GM18508 (cell line): ENCODE data around the gene SRCIN1.

Source experiments
- ATAC-seq: cut with Tn5 transposase; IDR thresholded peaks from one replicate; pipeline ENCODE4 v1.9.1; 2021; ENCODE audit warnings: moderate number of reproducible peaks; ENCODE audit not compliant: insufficient read depth, unreplicated experiment

Gene SRCIN1

DNA sequence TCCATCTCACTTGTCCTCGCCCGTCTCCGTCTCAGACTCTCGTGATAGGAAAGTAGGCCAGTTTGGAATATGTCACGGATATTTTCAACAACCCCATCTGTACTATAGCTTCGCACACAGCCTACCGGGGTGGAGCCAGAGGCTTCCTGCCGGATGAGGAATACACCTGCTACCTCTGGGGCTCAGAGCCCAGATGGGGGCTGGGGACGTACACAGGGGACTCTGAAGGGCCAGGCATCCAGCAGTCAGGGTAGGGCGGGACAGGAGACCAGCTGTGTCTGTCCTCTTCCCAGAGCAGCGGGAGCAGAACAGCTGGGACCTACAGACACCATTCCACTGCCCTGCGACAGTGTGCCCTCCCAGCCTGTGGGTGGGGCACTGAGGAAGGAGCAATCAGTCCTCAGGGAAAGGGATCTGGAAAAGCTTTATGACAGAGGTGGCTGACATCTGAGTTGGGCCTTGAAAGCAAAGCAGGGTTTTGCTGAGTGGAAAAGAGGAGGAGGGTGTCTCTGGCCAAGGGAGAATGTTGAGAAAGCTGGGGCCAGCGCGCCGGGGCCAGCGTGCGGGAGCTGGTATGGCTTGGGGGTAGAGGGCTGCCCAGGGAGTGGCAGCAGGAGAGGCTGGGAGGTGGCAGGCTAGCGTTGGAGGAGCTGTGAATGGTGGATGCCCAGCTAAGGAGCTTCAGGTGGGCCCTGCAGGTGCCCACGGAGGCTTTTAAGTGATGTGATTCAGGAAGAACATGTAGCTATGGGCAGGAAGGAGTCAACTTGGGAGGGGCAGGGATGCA lies 11.5 kb upstream of the SRCIN1 start:
- ATAC-seq: no peak

DNA sequence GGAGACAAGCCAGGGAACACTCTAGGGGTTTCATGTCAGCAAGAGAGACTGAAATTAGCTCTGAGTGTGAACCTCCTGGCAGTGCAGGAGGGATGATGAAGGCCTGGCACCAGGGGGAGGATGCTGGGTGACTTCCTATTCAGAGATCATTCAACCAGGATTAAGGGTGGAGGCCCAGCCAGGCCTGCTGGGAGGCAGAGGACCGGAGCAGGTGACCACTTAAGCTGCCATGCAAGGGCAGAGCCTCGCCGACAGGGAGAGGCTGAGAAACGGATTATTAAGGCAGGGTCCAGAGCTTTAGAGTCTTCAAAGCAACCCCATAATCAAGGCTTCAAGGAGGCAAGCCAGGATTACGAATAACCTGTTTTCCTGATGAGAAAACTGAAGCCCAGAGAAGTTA lies 10.6 kb upstream of the SRCIN1 start:
- ATAC-seq: no peak

DNA sequence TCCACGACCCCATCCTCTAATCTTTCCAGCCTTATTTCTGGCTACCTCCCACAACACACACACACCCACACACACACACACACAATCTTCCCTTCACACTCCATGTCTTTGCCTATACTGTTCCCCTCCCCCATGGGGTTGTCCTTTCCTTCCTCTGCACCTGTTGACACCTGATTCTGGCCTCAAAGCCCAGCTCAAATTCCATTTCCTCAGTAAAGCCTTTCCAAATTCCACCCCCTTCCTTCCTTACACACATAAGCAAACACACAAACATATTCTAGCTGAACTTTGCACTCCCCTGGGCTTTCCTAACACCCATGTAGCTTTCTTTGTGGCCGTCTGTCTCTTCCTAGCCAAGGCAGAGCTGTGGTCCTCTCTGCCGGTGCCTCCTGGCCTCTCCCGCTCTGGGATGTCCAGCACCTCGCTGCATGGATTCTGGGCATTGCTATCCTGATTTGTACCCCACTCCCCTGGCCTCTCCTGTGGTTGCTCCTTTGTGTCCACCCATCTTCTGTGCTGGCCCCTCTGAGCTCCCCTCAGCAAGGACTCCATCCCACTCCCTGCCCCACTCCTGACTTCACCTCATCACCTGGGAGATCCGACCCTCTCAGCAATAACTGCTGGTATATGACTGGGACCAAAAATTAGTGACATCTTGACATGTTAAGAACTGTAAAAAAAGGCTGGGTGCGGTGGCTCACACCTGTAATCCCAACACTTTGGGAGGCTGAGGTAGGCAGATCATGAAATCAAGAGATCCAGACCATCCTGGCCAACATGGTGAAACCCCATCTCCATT lies 8.4 kb upstream of the SRCIN1 start:
- no peak for ATAC-seq

DNA sequence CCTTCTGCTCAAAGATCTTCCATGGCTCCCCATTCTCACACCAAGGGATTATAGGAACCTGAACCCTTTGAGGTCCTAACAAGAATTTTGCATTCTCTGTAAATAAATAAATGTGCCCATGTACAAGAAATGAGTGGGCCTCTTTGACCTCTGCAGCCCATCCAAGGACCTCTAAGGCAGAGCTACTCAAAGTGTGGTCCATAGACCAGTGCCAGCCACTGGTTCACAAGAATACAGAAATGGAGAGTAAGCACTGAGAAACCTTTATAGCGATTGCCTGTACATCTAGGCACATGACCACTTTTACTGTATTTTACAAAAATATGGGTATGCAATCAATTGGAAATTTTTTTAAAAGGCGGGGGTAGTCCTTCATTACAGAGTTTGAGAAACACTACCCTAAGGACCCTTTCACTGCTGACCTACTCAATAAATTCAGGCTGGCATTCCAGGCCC lies 7.8 kb upstream of the SRCIN1 start:
- no peak for ATAC-seq

DNA sequence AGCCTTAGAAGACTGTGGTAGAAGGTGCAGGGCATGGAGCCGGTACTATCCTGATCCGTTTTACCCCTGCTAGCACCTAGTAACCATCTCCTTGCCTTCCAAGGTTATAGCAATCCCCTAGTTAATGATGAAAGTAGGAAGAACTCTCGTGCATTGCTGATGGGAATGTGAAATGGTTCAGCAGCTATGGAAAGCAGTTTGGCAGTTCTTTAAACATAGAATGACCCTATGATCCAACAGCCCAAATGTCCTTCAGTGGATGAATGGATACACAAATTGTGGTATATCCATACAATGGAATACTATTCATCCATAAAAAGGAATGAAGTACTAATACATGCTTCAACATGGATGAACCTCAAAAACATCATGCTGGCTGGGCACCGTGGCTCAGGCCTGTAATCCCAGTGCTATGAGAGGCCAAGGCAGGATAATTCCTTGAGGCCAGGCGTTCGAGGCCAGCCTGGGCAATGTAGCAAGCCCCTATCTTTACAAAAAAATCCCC lies 6.2 kb upstream of the SRCIN1 start:
- ATAC-seq: no peak

DNA sequence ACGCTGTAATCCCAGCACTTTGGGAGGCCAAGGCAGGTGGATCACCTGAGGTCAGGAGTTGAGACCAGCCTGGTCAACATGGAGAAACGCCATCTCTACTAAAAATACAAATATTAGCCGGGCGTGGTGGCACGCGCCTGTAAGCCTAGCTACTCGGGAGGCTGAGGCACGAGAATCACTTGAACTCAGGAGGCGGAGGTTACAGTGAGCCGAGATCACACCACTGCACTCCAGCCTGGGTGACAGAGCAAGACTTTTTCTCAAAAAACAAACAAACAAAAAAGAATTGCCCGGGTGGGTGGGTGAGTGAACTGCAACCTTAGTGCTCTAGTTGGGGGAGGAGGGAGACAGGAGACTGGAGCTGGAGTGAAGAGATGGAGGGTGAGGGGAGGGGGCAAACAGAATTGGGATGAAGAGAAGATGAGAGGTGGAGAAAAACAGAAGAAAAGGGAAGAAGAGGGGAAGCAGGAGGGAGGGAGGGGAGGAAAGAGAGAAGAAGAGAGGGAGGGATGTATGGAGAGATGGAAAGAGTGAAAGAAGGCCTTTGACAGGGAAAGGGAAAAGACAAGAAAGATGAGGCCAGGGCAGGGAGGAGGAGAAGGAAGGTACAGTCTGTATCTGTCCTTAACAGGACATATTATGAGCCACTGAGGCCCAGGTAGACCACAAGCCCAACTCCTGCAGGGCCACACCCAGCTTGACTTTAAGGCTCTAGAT lies 5.5 kb upstream of the SRCIN1 start:
- no peak for ATAC-seq

DNA sequence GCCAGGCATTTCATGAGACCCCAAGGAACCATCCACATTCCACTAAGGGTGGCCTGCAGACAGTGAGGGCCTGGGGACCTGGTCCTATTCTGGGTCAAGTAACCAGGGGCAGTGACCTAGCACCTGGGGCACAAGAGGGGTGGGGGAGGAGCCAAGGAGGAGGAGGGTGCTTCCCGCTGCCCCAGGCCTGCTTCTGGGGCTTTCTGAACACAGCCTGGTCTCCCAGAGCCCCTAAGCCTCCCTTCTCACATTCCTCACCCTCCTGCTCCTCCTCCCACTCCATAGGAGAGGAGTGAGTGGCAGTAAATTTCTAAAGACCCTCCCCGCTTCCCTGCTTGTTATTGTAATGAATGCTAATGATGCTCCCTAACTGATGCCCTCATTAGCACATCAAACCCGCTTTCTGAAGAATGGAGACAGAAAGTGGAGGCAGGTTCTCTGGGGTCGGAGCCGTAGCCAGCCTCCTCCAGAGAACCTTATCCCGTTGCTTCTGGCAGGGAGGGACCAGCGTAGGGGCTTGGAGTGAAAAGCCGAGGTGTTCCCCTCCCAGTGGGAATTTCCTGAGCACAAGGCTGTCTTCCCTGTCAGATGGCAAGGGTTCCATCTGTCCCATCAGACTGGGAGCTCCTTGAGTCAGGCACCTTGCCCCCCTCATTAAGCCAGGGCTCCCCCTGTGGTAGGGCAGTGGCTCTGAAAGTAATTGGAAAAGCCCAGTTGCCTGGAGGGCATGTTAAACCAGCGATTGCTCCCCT lies 3.7 kb upstream of the SRCIN1 start:
- no peak for ATAC-seq

DNA sequence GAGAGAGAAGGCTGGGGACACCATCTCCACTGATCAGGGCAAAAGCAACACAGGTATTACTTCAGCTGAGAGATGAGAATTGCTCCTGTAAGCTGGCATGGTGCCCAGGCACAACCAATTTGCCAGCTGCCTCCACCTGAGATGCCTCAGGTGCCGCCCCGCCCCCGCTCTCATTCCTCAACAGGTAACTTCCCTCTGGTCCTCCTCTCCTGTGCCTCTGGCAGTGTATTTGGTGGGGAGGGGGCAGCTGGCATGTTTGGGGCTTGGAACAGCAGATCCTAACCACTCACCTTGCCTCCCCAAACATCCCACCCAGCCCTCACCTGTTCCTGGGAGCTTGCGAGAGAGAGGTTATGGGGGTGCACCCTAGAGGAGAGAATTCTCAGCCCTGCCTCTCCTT lies 2.9 kb upstream of the SRCIN1 start:
- ATAC-seq: no peak

DNA sequence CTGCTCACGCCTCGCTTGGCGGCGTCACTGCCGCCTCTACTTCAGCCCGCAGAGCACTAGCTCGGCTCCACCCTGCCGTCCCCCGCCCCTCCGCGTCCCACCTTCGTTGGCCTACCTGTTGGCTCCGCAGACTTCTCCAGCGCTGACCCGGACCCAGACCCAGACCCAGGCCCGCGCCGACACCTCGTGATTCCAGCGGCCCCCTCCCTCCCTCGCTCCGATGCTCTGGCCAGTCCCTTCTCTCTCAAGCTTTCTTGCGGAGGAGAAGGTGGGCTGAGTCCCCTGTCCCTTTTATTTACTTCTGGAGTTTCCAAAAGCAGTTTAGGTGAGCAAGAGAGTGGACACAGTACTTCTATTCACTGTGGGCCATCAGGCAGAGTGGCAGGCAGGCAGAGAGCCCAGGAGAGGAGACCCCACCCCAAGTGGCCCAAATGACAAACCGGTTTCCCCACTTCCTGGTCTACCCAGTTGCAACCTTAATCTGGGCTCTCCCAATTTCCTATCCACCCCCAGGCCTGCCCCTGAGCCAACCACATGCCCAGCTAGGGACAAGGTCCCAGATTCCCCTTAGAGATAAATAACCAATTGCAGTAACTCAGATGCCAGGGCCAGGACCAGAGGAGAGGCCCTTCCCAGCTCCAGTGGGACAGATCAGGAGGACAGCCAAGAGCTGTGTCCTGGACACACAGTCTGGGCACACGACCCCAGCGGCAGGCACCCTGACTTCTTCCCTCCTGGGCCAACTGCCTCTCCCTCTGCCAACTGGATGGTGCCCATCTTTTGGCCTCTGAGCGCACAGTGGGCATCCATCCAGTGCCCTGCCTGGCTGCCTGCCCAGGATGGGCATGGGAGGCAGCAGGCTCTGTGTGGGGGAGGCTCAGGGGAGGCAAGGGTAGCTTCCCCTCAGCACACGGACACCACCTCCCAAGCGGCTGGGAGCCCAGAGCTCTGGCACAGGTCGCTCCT lies 1.2 kb upstream of the SRCIN1 start:
- ATAC-seq: no peak

DNA sequence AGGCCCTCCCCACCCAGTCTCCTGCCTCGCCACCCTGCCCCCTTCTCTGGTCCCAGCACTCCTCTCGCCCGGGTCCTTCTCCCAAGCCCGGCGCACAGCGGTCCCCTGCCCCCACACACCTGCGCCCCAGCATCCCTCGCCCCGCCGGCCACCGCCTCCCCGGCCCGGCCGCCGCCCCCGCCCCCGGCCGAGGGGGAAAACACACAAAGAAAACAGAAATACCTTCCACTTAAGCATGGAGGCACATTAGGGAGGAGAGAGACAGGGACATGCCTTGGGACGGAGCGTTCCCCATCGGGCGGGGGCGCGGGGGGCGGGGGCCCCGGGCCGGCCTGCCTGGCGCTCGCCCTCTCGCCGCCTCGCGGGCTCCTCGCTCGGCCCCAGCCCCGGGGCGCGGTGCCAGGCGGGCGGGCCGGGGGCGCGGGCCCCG lies 326 bp downstream of the SRCIN1 start:
- no peak for ATAC-seq

DNA sequence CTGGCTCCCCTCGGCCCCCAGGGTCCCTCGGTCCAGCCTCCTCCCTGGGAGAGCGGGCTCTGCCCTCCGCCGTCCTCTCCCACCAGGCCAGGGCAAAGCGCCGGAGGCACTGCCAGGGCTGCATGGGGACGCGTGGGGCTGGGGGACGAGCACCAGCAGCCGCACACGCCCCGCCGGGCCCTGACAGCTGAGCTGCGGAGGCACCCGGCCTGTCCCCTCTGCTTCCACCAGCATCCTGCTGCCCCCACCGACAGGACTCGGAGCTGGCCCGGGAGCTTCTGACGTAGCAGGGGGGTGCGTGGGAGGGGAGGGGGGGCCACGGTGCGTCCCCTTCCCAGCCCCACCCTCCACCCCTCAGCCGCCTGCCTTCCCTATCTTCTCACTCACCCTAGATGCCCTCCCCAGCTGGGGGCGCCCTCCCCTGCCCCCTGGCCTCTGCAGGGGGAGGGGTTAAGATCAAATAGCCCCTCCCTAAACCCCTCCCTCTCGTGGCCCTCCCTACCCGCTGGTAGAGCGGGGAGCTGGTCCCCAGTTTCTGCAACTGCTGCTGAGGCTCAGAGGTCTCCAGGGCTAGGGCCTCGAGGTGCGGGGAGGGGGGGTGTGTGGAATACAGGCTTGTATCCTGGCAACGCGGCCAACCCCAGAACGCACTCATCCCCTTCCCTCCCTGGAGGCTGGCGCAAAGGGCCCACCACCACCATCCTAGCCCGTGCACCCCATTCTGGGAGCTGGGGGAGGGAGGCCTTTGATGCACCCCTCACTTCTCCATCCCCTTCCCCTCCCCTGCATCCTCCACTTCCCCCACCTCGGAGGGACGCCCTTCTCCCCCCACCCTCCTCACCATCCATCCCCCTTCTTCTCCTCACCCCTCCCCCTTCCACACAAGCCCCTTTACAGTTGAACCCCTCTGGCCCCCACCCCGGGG lies 1.0 kb downstream of the SRCIN1 start:
- ATAC-seq: no peak

DNA sequence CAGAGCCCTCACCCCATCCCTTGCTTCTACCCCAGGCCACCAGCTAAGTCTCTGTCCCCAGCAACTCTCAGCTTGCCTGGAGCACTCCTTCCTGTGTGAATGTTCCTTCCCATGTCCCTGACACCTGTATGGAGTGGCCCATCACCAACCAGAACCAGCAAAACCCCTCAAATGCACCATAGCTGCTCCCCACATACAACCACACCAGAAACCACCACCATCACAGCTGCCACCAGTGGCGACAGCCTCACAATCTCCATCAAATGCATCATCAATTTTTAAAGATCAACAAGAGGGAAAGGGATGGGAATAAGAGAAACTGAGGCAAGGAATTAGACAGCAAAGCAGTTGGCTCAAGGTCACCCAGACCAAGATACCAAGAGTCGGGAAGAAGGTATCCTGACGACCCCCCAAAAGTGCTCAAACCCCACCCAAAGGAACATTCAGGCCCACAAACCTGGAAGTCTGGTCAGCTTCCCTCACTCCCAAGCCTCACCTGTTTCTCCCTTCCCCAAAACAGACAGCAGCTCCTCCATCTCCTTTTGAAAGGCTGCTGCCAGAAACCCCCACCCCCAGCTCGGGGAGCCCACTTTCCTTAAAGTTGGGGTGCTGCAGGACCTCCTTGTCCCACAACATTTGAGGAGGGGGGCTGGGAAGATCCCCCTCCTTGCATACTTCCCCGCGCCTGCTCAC lies 1.8 kb downstream of the SRCIN1 start:
- no peak for ATAC-seq

DNA sequence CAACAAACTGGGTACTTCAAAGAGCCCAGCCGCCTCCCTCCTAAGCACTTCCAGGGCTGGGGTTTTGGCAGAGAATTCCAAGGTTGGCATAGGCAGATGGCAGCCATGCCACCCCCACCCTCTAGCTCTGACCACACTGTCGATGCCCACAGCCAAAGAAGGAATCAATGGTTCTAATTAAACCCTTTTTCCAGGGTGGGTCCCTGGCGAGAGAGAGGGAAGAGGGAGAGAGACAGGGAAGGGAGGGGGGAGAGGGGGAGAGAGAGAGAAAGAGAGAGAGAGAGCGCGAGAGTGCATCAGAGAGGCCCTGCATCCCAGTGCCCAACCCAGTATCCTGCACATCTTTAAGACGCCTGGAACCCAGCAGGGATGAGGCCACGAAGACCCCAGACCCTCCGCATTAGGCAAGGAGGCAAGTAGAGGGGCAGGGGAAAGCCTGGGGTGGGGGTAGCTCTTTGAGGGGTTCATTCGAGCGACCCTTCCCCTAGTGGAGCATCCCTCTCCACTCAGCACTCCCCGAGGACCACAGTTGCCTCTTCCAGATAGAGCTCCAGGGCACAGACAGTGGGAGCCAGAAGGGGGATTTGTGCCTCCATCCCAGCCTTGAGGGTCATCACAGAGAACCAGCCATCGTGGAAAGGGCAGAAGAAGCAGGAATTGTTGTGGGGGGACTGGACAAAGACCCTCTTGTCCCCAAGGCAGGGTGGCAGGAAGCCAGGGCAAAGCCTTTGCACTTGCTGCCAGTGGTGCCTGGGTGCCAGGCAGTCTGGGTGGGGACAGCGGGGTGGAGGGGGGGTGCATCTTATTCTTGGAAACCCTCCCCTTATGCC lies 2.6 kb downstream of the SRCIN1 start:
- no peak for ATAC-seq

DNA sequence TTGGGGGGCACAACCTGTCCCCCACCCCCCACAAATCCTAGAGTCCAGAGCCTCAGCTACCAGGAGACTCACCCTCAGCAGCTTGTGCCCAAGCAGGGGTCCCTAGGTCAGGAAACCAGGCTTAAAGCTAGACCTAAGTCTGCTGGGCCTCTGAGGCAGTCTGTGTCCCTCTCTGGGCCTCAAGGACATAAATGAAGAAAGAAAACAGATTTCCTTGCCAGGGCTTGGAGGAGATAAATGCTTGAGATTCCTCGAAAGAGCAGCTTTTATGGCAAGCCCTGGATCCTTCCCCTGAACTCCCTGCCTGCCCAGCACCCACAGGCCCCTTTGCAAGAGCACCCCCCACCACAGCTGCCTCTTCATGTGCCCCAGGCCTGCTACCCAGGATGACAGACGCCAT lies 3.3 kb downstream of the SRCIN1 start:
- ATAC-seq: no peak

DNA sequence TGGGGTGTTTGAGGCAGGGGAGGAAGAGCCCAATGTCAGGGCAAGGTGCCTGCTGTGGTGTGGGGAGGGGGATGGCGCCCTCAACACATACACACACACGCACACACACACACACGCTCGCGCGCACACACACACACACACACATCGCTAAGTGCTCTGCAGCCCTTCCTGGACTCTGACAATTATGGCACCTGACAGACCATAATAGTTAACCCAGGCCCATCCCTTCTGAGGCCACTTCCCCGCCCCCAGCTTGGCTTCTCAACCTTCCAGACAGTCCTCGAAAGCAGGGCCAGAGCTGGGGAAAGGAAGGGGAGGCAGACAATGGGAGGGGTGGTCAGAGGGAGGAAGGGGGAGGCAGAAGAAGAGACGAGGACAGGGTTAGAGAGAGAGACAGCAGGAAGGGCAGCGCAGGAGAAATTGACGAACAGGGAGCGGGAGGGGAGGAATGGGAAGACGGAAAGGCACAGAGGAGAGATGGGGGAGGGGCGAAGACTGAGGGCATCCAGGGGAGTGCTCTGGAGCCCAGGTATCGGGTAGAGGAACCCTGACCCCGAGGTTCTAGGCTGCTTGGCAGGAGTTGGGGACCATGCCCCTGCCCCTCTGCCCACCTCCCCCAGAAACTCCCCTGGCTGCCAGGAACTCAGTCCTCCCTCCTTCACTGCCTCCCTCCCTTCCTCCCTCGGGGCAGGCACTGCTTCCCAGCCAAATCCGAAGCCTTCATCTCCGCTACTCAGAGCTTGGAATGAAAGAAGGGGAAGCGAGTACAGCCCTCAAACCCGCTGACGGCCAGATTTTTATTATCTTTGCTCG lies 4.0 kb downstream of the SRCIN1 start:
- ATAC-seq: no peak

DNA sequence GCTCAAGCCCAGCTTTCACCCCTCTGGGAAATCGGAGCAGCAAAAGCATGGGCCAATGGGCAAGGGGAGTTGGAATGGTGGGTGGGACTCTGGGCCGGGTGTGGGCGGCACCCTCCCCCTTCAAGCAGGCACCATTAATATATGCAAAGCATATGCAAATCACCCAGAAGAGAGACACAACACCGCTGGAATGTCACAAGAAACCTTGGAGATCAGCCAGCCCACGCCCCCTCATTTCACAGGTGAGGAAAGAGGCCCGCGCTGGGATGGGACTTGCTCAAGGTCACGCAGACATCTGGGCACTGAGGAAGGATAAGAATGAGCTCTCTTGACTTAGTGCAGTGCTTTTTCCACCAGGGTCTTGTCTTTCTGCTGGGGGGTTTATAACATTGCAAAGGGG lies 4.8 kb downstream of the SRCIN1 start:
- ATAC-seq: no peak
